Testis (tissue), 2 donors: Measurements from ENCODE around the gene PHF21A.

Source experiments
- CTCF ChIP-seq, 3 experiments: fragments of 450-650 bp in 2 of 3; fragments of 200-600 bp in 1 of 3; sonication (generic) in 1 of 3; IDR thresholded peaks; one replicate each; pipeline ENCODE4 v1.5.1; 2016 to 2019; ENCODE audit warnings: antibody characterized with exemption in 3 of 3, mild to moderate bottlenecking in 2 of 3, moderate library complexity in 1 of 3
- POLR2A ChIP-seq: fragments of 450-650 bp; IDR thresholded peaks from one replicate; pipeline ENCODE4 v1.6.1; 2017; ENCODE audit warnings: antibody characterized with exemption, mild to moderate bottlenecking, moderate library complexity

DNA sequence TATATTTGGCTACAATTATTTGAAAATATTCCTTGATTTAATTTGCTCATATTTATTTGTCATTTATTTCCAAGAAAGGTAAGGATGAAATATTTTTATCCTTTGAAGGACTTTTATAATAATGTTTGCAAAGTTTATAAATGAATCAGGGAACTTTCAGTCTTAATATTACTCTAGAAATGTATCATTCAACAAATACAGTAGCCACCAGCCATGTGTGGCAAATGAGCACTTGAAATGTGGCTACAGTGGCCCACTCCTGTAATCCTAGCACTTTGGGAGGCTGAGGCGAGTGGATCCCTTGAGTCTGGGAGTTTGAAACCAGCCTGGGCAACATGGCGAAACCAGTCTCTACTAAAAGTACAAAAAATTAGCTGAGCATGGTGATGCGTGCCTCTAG lies 20.3 kb upstream of the PHF21A start:
- TF ChIP-seq CTCF (IDR thresholded peaks at IDR 0.05): no peak
- TF ChIP-seq POLR2A: no peak
